Right lung (tissue), 5 donors: ENCODE measurements around the gene RAB23. TPM values are rescaled to one million over a fixed set of nuclear protein-coding genes. Genes with fewer than 3 reads are reported as not detected.

Experiments used
- DNase-seq, 2 donors: peaks; one replicate each; pipeline ENCODE4 v3.0.0-alpha.2; 2013
- polyA plus RNA-seq, 5 donors: library from polyadenylated mRNA; unstranded; fragments of 120-200 nt; gene quantifications; one replicate each; pipeline versions ENCODE4 v1.2.1 to v1.2.3, GENCODE V29; 2013; ENCODE audit warnings: inconsistent platforms in 1 of 5, low replicate concordance in 1 of 5; ENCODE audit not compliant: insufficient read length in 5 of 5, insufficient read depth in 1 of 5

RAB23 gene
- polyA plus RNA-seq, 5 donors: 20.4 to 32.1 (median 26.5) TPM

GRCh38 chr6:57190140-57190539 is 32.0 kb downstream of the RAB23 start:
- DNase-seq: peak in 1 of 2 donors; percentile 52

GRCh38 chr6:57183336-57183735 is 38.8 kb downstream of the RAB23 start:
- no peak for DNase-seq

- DNase-seq: peak; percentile 90 to 94
Observed at GRCh38 chr6:57182017-57182432, 40.1 kb downstream of the RAB23 start.

GRCh38 chr6:57180596-57180995 is 41.5 kb downstream of the RAB23 start:
- DNase-seq: no peak

GRCh38 chr6:57177545-57178265 is 44.4 kb downstream of the RAB23 start:
- peak; percentile 42 to 64 for DNase-seq

GRCh38 chr6:57174511-57174907 is 47.6 kb downstream of the RAB23 start:
- no peak for DNase-seq

- DNase-seq: no peak
Observed at GRCh38 chr6:57173886-57174510, 48.1 kb downstream of the RAB23 start.

GRCh38 chr6:57173056-57173885 is 48.8 kb downstream of the RAB23 start:
- DNase-seq: peak; percentile 18 to 29

GRCh38 chr6:57172136-57173055 is 49.7 kb downstream of the RAB23 start, which contains the start of gene BAG2:
Gene BAG2, plus strand, starts transcription at chr6:57172326. Its CDS starts 372 bp downstream, at chr6:57172698.
- DNase-seq: peak; percentile 83 to 86

GRCh38 chr6:57165080-57165479 is 57.0 kb downstream of the RAB23 start:
- DNase-seq: no peak

GRCh38 chr6:57163956-57164355 is 58.2 kb downstream of the RAB23 start:
- no peak for DNase-seq

- DNase-seq: no peak
Observed at GRCh38 chr6:57162516-57162915, 59.6 kb downstream of the RAB23 start.

GRCh38 chr6:57162028-57162427 is 60.1 kb downstream of the RAB23 start:
- DNase-seq: no peak

- DNase-seq: no peak
Observed at GRCh38 chr6:57159127-57159526, 63.0 kb downstream of the RAB23 start.

- DNase-seq: no peak
Observed at GRCh38 chr6:57158658-57159057, 63.4 kb downstream of the RAB23 start.

- no peak for DNase-seq
Observed at GRCh38 chr6:57147955-57148858, 73.9 kb downstream of the RAB23 start.

- no peak for DNase-seq
Observed at GRCh38 chr6:57147401-57147800, 74.7 kb downstream of the RAB23 start.

- no peak for DNase-seq
Observed at GRCh38 chr6:57143690-57144089, 78.4 kb downstream of the RAB23 start.

GRCh38 chr6:57142178-57142525 is 80.0 kb downstream of the RAB23 start:
- DNase-seq: no peak

- no peak for DNase-seq
Observed at GRCh38 chr6:57141451-57142177, 80.5 kb downstream of the RAB23 start.
